Skeletal muscle satellite cell (primary cell): Measurements from ENCODE around the gene ZNF556.

Source experiments
- H3K27me3 ChIP-seq: 2 replicates; pipeline ENCODE4 v1.7.0; 2013; ENCODE audit warnings: low read length; ENCODE audit not compliant: control insufficient read depth, insufficient read depth
- H3K36me3 ChIP-seq: 2 replicates; pipeline ENCODE4 v1.7.0; 2013; ENCODE audit warnings: mild to moderate bottlenecking, control low read depth, low read length; ENCODE audit not compliant: insufficient read depth
- H3K4me1 ChIP-seq: 2 replicates; pipeline ENCODE4 v1.7.0; 2013; ENCODE audit warnings: low read length; ENCODE audit not compliant: control insufficient read depth, insufficient read depth
- H3K4me2 ChIP-seq: 2 replicates; pipeline ENCODE4 v1.7.0; 2013; ENCODE audit warnings: mild to moderate bottlenecking, low read length
- H3K4me3 ChIP-seq: 2 replicates; pipeline ENCODE4 v1.7.0; 2013; ENCODE audit warnings: low read length
- H3K9ac ChIP-seq: 2 replicates; pipeline ENCODE4 v1.7.0; 2013; ENCODE audit warnings: mild to moderate bottlenecking, low read depth, low read length, moderate library complexity
- H3K9me3 ChIP-seq: replicated peaks from 2 replicates; pipeline ENCODE4 v1.7.0; 2013; ENCODE audit warnings: mild to moderate bottlenecking, control low read depth, low read length

The ZNF556 gene

GRCh38 chr19:2840794-2841791 lies 26.0 kb upstream of the ZNF556 start, which contains the start of gene ZNF555:
Gene ZNF555, plus strand, starts transcription at chr19:2841475. Its CDS starts 98 bp downstream, at chr19:2841573.
- Histone ChIP-seq H3K4me3 (peak within 1 kb of the TSS; percentile 95), H3K36me3 (peaks cover 5% of the 10 kb centered on the region), H3K4me1 (peaks cover 12% of the 10 kb centered on the region), H3K27me3 (no peaks in the 10 kb centered on the region), H3K9ac (peak within 1 kb of the TSS; percentile 89), H3K4me2 (peak within 1 kb of the TSS; percentile 99), H3K9me3 (peaks cover 10% of the 10 kb centered on the region)

GRCh38 chr19:2841855-2842574 lies 25.1 kb upstream of the ZNF556 start:
- peaks cover 4% of the 10 kb centered on the region for H3K9me3 ChIP-seq
- H3K9ac ChIP-seq, result peak overlapping the region; percentile 89
- H3K4me1 ChIP-seq, result peaks cover 15% of the 10 kb centered on the region
- H3K36me3 ChIP-seq, result peaks cover 5% of the 10 kb centered on the region
- H3K27me3 ChIP-seq, result no peaks in the 10 kb centered on the region
- peak overlapping the region; percentile 95 for H3K4me3 ChIP-seq
- H3K4me2 ChIP-seq, result peak overlapping the region; percentile 99

GRCh38 chr19:2845107-2845506 lies 22.0 kb upstream of the ZNF556 start:
- H3K4me1 ChIP-seq, result peaks cover 19% of the 10 kb centered on the region
- no peak overlapping the region for H3K4me3 ChIP-seq
- H3K36me3 ChIP-seq, result peaks cover 8% of the 10 kb centered on the region
- no peak overlapping the region for H3K4me2 ChIP-seq
- peaks cover under 1% of the 10 kb centered on the region for H3K9me3 ChIP-seq
- H3K9ac ChIP-seq, result no peak overlapping the region
- H3K27me3 ChIP-seq, result no peaks in the 10 kb centered on the region

- no peak overlapping the region for H3K4me3 ChIP-seq
- H3K4me1 ChIP-seq, result peaks cover 19% of the 10 kb centered on the region
- no peak overlapping the region for H3K9ac ChIP-seq
- peaks cover 17% of the 10 kb centered on the region for H3K36me3 ChIP-seq
- no peaks in the 10 kb centered on the region for H3K27me3 ChIP-seq
- H3K4me2 ChIP-seq, result peak overlapping the region; percentile 26
- peaks cover 8% of the 10 kb centered on the region for H3K9me3 ChIP-seq
These were observed 20.8 kb upstream of the ZNF556 start for GRCh38 chr19:2846180-2846894.

GRCh38 chr19:2847507-2847906 lies 19.6 kb upstream of the ZNF556 start:
- H3K4me2 ChIP-seq, result no peak overlapping the region
- peaks cover 29% of the 10 kb centered on the region for H3K36me3 ChIP-seq
- peaks cover 14% of the 10 kb centered on the region for H3K4me1 ChIP-seq
- no peaks in the 10 kb centered on the region for H3K27me3 ChIP-seq
- no peak overlapping the region for H3K9ac ChIP-seq
- no peak overlapping the region for H3K4me3 ChIP-seq
- peaks cover 18% of the 10 kb centered on the region for H3K9me3 ChIP-seq

GRCh38 chr19:2848616-2849015 lies 18.5 kb upstream of the ZNF556 start:
- Histone ChIP-seq H3K27me3 (no peaks in the 10 kb centered on the region), H3K4me2 (peak overlapping the region; percentile 54), H3K9ac (no peak overlapping the region), H3K4me1 (peaks cover 12% of the 10 kb centered on the region), H3K36me3 (peaks cover 40% of the 10 kb centered on the region), H3K9me3 (peaks cover 29% of the 10 kb centered on the region), H3K4me3 (peak overlapping the region; percentile 17)

- no peak overlapping the region for H3K9ac ChIP-seq
- no peak overlapping the region for H3K4me2 ChIP-seq
- H3K27me3 ChIP-seq, result no peaks in the 10 kb centered on the region
- peaks cover 48% of the 10 kb centered on the region for H3K36me3 ChIP-seq
- H3K4me1 ChIP-seq, result peaks cover 12% of the 10 kb centered on the region
- peaks cover 38% of the 10 kb centered on the region for H3K9me3 ChIP-seq
- no peak overlapping the region for H3K4me3 ChIP-seq
These were observed 16.7 kb upstream of the ZNF556 start for GRCh38 chr19:2850256-2850925.

- H3K4me1 ChIP-seq, result peaks cover 5% of the 10 kb centered on the region
- peaks cover 38% of the 10 kb centered on the region for H3K9me3 ChIP-seq
- H3K36me3 ChIP-seq, result peaks cover 53% of the 10 kb centered on the region
- H3K27me3 ChIP-seq, result no peaks in the 10 kb centered on the region
- H3K9ac ChIP-seq, result no peak overlapping the region
- H3K4me2 ChIP-seq, result no peak overlapping the region
- H3K4me3 ChIP-seq, result no peak overlapping the region
These were observed 14.5 kb upstream of the ZNF556 start for GRCh38 chr19:2852598-2852997.

GRCh38 chr19:2853015-2853606 lies 14.0 kb upstream of the ZNF556 start:
- Histone ChIP-seq H3K36me3 (peaks cover 53% of the 10 kb centered on the region), H3K4me1 (peaks cover 5% of the 10 kb centered on the region), H3K9ac (no peak overlapping the region), H3K4me3 (no peak overlapping the region), H3K9me3 (peaks cover 38% of the 10 kb centered on the region), H3K4me2 (no peak overlapping the region), H3K27me3 (no peaks in the 10 kb centered on the region)

- Histone ChIP-seq H3K4me2 (no peak overlapping the region), H3K27me3 (no peaks in the 10 kb centered on the region), H3K4me1 (no peaks in the 10 kb centered on the region), H3K9me3 (peaks cover 38% of the 10 kb centered on the region), H3K4me3 (no peak overlapping the region), H3K9ac (no peak overlapping the region), H3K36me3 (peaks cover 50% of the 10 kb centered on the region)
These were observed 12.3 kb upstream of the ZNF556 start for GRCh38 chr19:2854849-2855248.
